C4-2B (cell line): Measurements from ENCODE around the gene PRICKLE2.

Experiments used
- CTCF ChIP-seq: fragments of 450-650 bp; conservative IDR thresholded peaks from 2 replicates; pipeline ENCODE4 v1.5.1; 2017; ENCODE audit warnings: mild to moderate bottlenecking
- ZFX ChIP-seq: fragments of 450-650 bp; IDR thresholded peaks from 2 replicates; pipeline ENCODE4 v1.6.1; 2017

DNA sequence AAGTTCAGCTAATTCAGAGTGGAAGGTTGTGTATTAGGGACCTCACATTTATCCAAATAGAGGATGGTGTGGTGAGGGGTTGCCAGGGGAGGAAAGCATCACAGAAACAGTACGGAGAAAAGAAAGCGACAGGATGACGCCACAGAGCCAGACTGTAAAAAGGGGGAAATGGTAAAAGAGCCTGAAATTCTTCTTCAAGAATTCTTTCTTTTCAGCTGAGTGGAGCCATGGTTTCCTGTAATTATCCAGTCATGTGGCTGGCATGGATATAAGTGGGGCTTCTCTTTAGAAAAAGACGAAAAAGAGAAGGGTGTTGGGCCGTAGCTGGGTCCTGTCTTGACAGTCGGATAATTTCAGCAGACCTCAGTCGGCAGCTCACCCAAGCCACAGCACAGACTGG lies 177.5 kb downstream of the PRICKLE2 start:
- no peak for TF ChIP-seq CTCF
- TF ChIP-seq ZFX: no peak
